Measurements from ENCODE around the gene AFAP1L1.
A peak's percentile ranks its signal among the peaks of the same experiment; 100 is the strongest.

The AFAP1L1 gene

DNA sequence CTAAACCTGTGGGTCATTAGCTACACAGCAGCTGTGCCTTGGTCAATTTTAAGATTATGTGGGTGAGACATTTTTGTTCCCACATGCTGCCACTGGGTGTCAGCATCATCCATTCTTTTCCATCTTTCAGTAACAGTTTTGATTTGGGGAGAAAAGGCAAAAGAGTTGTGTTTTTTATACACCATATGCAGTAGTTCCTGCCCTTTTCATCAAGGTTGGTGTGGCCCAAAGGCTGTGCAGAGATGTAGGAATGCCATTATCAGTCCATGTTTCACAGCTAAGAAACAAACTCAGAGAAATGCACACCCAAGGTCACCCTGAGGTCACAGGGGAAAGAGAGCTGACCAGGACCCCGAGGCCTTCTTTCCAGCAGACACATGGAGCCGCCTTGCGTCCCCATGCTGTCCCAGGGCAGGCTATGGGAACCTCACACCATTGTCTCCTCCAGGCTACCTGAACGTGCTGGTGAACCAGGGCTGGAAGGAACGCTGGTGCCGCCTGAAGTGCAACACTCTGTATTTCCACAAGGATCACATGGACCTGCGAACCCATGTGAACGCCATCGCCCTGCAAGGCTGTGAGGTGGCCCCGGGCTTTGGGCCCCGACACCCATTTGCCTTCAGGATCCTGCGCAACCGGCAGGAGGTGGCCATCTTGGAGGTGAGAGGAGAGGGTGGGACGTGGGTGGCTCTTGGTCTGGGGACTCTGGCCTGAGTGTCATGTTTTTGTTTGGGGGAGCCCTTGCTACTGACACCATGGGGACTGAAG lies 45.8 kb downstream of the AFAP1L1 start:
- DNase-seq = peak; percentile 11

- no peak for DNase-seq
Measured at GRCh38 chr5:149319174-149319573, 47.5 kb downstream of the AFAP1L1 start.

DNA sequence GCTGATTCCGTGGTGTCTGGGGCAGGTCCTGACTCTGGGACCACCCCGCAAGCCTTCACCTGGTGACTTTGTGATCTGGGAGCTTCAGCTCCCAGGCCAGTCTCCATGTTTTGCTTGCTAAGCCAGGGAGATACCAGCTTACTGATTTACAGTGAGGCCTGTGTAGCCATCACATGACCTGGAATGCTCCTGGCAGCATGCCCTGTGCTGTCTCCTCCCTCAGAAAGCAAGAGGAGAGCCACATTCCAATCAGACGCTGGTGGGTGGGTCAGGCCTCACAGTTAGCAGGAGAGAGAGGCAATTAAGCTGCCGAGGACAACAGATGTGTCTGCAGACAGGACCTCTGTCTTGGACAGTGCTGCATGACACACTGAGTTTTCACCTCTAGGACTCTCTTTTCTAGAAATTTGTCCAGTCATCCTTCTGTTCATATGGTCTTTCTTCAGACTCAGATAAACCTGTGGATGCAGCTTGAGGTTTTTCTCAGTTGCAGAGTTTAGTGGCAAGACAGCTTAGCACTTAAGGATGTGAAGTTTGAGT lies 49.2 kb downstream of the AFAP1L1 start:
- DNase-seq = peak; percentile 77

DNA sequence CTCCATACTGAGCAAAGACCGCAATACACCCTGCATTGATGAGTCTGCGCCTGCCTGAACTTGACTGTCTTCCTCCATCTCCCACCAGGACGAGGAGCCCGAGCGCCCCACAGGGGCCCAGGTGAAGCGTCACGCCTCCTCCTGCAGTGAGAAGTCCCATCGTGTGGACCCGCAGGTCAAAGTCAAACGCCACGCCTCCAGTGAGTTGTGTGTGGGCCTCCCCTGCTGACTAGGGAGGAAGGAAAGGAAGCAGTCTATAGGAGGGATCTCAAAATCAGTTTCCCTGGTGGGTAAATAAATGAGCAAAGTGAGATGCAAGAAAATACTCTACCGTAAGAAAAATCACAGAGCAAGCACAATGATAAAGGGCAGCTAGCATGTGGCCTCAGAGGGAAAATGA lies 50.9 kb downstream of the AFAP1L1 start:
- no peak for DNase-seq

- no peak for DNase-seq
Measured at GRCh38 chr5:149323210-149323609, 51.6 kb downstream of the AFAP1L1 start.

DNA sequence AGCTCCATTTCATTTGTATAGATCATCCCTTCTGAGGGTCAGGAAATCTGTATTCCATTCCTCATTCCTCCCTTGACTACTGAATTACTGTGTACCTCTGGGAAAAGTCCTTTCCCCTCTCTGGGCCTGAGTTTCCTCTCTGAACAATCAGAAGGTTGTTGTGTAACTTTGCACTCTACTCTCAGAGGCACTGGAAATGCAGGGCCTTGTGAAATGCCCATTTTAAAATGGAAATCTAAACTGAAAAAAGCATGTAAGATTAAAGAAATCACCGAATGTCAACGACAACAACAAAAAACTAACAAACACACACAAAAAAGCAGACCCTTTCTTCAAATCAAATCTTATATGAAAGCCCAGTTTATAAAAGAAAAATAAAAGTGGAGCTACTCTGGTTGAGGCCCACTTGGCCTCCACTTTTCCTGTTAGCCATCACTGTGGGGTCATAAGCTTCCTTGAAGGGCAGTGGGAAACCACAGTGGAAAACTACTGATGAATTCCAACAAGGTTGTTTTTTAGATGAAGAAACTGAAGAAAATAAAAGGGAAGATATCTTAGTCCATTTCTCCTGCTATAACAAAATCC lies 52.1 kb downstream of the AFAP1L1 start:
- no peak for DNase-seq

DNA sequence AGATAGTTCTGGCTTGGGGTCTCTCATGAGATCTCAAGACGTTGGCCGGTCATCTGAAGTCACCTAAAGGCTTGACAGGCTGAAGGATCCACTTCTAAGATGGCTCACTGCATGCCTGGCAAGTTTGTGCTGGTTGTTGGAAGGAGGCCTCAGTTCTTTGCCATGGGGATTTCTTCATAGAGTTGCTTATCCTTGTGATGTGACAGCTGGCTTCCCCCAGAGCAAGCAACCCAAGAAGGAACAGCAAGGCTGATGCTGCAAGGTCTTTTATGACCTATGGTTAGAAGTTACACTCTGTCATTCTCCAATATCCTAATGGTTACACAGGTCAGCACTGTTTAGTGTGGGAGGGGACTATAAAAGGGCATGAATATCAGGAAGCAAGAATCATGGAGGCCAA lies 53.0 kb downstream of the AFAP1L1 start:
- DNase-seq = no peak

GRCh38 chr5:149325166-149325735 lies 53.6 kb downstream of the AFAP1L1 start:
- DNase-seq = peak; percentile 68

GRCh38 chr5:149325894-149326293 lies 54.2 kb downstream of the AFAP1L1 start:
- DNase-seq = no peak

DNA sequence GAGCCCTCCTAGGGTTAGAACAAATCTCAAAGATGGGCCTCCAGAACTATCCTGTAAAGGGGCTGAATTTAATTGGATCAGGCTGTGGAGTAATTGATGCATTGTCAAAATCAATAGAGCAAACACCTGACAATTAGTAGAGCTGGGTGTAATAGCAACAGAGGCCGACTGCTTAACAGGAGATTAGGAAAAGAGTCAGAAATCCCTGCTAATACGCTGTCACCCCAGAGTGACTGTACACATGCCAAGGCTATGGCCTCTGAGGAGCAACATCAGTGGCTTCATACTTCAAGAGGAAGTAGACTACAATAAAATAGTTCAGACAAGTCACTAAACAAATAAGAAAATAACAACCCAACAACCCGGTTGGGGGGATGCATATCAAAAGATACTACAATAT lies 55.0 kb downstream of the AFAP1L1 start:
- no peak for DNase-seq

GRCh38 chr5:149328177-149328576 lies 56.5 kb downstream of the AFAP1L1 start:
- no peak for DNase-seq

DNA sequence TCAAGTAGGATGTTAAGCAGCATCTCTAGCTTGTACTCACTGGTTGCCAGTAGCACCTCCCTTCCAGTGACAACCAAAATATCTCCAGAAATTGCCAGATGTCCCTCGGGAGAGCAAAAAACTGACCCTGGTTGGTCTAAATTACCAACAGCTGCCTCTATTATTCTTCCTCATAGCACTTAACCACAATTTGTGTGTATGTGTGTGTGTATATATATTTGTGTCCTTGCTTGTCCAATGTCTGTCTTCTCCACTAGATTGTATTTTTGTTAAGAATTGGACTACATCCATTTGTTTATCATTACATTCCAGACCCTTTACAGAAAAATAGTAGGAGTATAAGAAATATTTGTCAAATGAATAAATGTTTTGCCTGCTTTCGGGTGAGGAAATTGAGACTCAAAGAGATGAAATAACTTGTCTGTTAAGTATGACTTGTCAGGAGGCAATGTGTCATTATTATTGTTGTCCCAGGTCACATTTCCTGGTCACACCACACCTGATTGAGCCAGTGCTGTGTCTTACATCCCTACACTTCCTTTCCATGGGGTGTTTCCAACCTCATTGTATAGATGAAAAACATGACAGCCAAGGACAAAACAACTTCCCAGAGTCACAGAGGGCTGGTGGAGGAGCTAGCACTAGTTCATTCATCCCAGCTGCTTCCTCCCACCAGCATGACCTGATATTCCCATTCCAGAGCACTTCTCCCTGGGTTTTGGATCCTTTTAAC lies 62.2 kb downstream of the AFAP1L1 start:
- DNase-seq = no peak

DNA sequence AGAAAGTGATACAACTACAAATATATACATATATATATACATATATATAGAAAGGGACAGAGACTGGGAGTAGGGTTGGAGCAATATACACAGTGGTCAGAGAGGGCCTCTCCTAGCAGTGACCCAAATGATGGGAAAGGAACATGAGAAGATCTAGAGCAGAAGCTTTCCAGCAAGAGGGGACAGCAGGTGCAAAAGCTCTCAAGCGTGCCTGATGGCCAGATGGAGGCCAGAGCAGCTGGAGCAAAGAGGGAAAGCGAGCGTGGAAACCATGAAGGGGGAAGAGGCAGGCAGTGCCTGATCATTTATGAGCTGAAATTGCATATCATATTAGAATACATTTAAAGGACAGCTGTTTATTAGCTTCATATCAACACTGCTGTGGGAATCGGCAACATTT lies 66.1 kb downstream of the AFAP1L1 start:
- DNase-seq = no peak

- DNase-seq = no peak
Measured at GRCh38 chr5:149338364-149338763, 66.7 kb downstream of the AFAP1L1 start.

- DNase-seq = no peak
Measured at GRCh38 chr5:149340920-149341319, 69.3 kb downstream of the AFAP1L1 start.

DNA sequence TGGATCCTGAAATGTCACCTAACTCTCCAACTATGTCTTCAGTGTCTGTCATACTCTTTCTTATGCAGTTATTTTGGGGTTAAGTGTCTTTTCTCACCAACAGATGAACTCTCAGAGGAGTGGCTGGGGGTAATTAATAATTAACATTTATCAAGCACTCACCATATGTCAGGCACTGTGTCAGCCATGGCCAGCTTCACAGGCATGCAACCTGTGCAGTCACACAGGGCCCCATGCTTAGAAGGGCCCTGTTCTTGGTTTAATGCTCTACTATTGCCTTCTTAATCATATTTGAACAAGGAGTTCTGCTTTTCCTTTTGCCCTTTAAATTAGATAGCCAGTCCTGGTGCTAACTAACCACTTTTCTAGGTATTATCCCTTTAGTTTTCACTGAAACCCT lies 70.2 kb downstream of the AFAP1L1 start:
- no peak for DNase-seq

DNA sequence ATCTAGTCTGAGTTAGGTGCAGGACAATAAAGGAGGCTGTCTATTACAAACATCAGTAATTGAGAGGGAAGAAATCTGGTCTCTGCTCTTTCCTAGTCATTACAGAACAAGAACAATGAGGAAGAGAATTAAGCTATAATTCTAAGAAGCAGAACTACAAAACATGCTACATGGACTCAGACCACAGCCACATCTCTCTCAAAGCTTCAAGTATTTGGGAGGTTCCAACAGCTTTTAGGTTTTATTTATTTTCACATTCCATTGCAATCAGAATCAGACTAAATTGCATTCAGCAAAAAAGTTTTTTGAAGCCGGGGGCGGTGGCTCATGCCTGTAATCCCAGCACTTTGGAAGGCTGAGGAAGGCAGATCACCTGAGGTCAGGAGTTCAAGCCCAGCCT lies 72.5 kb downstream of the AFAP1L1 start:
- no peak for DNase-seq

- no peak for DNase-seq
Measured at GRCh38 chr5:149345147-149345891, 73.7 kb downstream of the AFAP1L1 start, which contains the start of gene GRPEL2. GRPEL2 (plus strand) TSS chr5:149345499; CDS start chr5:149345540, 41 bp downstream.

GRCh38 chr5:149345892-149346222 lies 74.2 kb downstream of the AFAP1L1 start:
- no peak for DNase-seq

- DNase-seq = no peak
Measured at GRCh38 chr5:149348518-149348917, 76.9 kb downstream of the AFAP1L1 start.

GRCh38 chr5:149349382-149349781 lies 77.7 kb downstream of the AFAP1L1 start:
- DNase-seq = no peak

- DNase-seq = no peak
Measured at GRCh38 chr5:149352169-149352568, 80.5 kb downstream of the AFAP1L1 start.

DNA sequence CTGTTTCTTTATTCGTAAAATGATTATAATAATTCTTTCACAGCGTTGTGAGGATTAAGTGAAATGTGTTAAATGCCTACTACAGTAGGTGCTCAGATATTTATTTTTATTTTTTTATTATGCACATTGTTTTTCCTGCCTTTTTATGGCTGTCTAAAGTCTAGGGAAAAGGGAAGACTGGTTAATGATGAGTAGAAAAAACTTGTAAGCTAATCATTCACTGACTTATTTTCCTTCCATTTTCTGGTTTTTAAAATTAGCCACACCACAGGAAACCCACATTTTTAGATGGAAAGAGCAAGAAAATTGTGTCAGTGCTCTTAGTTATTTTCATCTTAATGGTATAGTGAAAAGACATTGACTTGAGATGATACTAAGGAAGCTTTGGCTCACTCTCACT lies 82.3 kb downstream of the AFAP1L1 start:
- no peak for DNase-seq
